ENCODE measurements around the gene KDM1A.

GRCh38 chr1:23118957-23119792 lies 99.9 kb downstream of the KDM1A start:
- TF ChIP-seq TAF1 (conservative IDR thresholded peaks at IDR 0.05), result no peak
- no peak for TF ChIP-seq YY1 (IDR thresholded peaks at IDR 0.05)
- no peak for TF ChIP-seq CTCF (IDR thresholded peaks at IDR 0.05; ENCODE audit: low read depth, low read length, missing input control)
- TF ChIP-seq GABPA (IDR thresholded peaks at IDR 0.05 in 1 of 2, conservative IDR thresholded peaks at IDR 0.05 in 1 of 2), result no peak
- TF ChIP-seq HNF4A (conservative IDR thresholded peaks at IDR 0.05), result no peak
- no peak for TF ChIP-seq JUND (IDR thresholded peaks at IDR 0.05)
- TF ChIP-seq MAX (IDR thresholded peaks at IDR 0.05), result no peak
- no peak for TF ChIP-seq EGR1 (IDR thresholded peaks at IDR 0.05; ENCODE audit: low read depth in 2 of 2)
- TF ChIP-seq SP1 (IDR thresholded peaks at IDR 0.05), result no peak
- no peak for TF ChIP-seq REST (IDR thresholded peaks at IDR 0.05)
- TF ChIP-seq, protein P1, sequence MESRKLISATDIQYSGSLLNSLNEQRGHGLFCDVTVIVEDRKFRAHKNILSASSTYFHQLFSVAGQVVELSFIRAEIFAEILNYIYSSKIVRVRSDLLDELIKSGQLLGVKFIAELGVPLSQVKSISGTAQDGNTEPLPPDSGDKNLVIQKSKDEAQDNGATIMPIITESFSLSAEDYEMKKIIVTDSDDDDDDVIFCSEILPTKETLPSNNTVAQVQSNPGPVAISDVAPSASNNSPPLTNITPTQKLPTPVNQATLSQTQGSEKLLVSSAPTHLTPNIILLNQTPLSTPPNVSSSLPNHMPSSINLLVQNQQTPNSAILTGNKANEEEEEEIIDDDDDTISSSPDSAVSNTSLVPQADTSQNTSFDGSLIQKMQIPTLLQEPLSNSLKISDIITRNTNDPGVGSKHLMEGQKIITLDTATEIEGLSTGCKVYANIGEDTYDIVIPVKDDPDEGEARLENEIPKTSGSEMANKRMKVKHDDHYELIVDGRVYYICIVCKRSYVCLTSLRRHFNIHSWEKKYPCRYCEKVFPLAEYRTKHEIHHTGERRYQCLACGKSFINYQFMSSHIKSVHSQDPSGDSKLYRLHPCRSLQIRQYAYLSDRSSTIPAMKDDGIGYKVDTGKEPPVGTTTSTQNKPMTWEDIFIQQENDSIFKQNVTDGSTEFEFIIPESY (IDR thresholded peaks at IDR 0.05), result no peak
